Measurements from ENCODE around the gene PDPK1.
"Not testable (repeated sequence)": the region's sequence is repeated elsewhere in the genome, so short reads cannot be mapped to it uniquely, and the experiment has no call there.

The PDPK1 gene

GRCh38 chr16:2551420-2551889, 13.6 kb downstream of the PDPK1 start:
- not testable (repeated sequence) for H3K4me3 ChIP-seq (ENCODE audit: low read depth, low read length)

GRCh38 chr16:2554709-2555425, 17.0 kb downstream of the PDPK1 start:
- H3K4me3 ChIP-seq (ENCODE audit: low read depth, low read length), result not testable (repeated sequence)

GRCh38 chr16:2557150-2557549, 19.3 kb downstream of the PDPK1 start:
- H3K4me3 ChIP-seq (ENCODE audit: low read depth, low read length), result not testable (repeated sequence)

GRCh38 chr16:2560131-2560797, 22.4 kb downstream of the PDPK1 start:
- not testable (repeated sequence) for H3K4me3 ChIP-seq (ENCODE audit: low read depth, low read length)

GRCh38 chr16:2560798-2561133, 22.9 kb downstream of the PDPK1 start:
- not testable (repeated sequence) for H3K4me3 ChIP-seq (ENCODE audit: low read depth, low read length)

- H3K4me3 ChIP-seq (ENCODE audit: low read depth, low read length), result not testable (repeated sequence)
Measured at GRCh38 chr16:2567506-2567905, 29.7 kb downstream of the PDPK1 start.

GRCh38 chr16:2568573-2568972, 30.8 kb downstream of the PDPK1 start:
- not testable (repeated sequence) for H3K4me3 ChIP-seq (ENCODE audit: low read depth, low read length)

GRCh38 chr16:2572704-2573103, 34.9 kb downstream of the PDPK1 start:
- H3K4me3 ChIP-seq (ENCODE audit: low read depth, low read length), result not testable (repeated sequence)

GRCh38 chr16:2575839-2576238, 38.0 kb downstream of the PDPK1 start:
- H3K4me3 ChIP-seq (ENCODE audit: low read depth, low read length), result not testable (repeated sequence)

- H3K4me3 ChIP-seq (ENCODE audit: low read depth, low read length), result not testable (repeated sequence)
Measured at GRCh38 chr16:2577044-2577443, 39.2 kb downstream of the PDPK1 start.

GRCh38 chr16:2578905-2579304, 41.1 kb downstream of the PDPK1 start:
- not testable (repeated sequence) for H3K4me3 ChIP-seq (ENCODE audit: low read depth, low read length)

GRCh38 chr16:2580143-2580542, 42.3 kb downstream of the PDPK1 start:
- TF ChIP-seq CTCF (IDR thresholded peaks at IDR 0.05; ENCODE audit: borderline replicate concordance, insufficient read depth, low read depth, low read length), result 0 out of 2 replicates have a peak, but pooled peaks have one; percentile 6
- H3K4me3 ChIP-seq (ENCODE audit: low read depth, low read length), result not testable (repeated sequence)

- H3K4me3 ChIP-seq (ENCODE audit: low read depth, low read length), result not testable (repeated sequence)
Measured at GRCh38 chr16:2580818-2581217, 43.0 kb downstream of the PDPK1 start.

- TF ChIP-seq CTCF (IDR thresholded peaks at IDR 0.05; ENCODE audit: borderline replicate concordance, insufficient read depth, low read depth, low read length), result no peak
Measured at GRCh38 chr16:2584729-2585650, 47.2 kb downstream of the PDPK1 start.

More at GRCh38 chr16:2584729-2585650, 47.2 kb downstream of the PDPK1 start:
- no peak overlapping the region for H3K4me3 ChIP-seq (ENCODE audit: low read depth, low read length)
